Neural crest cell (in vitro differentiated cells): ENCODE results near the gene SRR. TPM values are rescaled to one million over a fixed set of nuclear protein-coding genes. Genes with fewer than 3 reads are reported as not detected.

Experiments used
- DNase-seq: peaks from one replicate; pipeline ENCODE4 v3.0.0; 2021; ENCODE audit warnings: low read depth, mixed read lengths, low spot score
- H3K27ac Mint-ChIP-seq: one replicate; pipeline ENCODE4 v1.8.0; 2021; ENCODE audit warnings: mild to moderate bottlenecking, mixed read lengths; ENCODE audit not compliant: unreplicated experiment
- H3K27me3 Mint-ChIP-seq: 2 replicates; pipeline ENCODE4 v1.8.0; 2021; ENCODE audit warnings: low read depth, mild to moderate bottlenecking, mixed read lengths
- H3K36me3 Mint-ChIP-seq: 2 replicates; pipeline ENCODE4 v1.8.0; 2021; ENCODE audit warnings: low read depth, mild to moderate bottlenecking, mixed read lengths
- H3K4me1 Mint-ChIP-seq: 2 replicates; pipeline ENCODE4 v1.8.0; 2021; ENCODE audit warnings: mixed read lengths
- H3K4me3 Mint-ChIP-seq: one replicate; pipeline ENCODE4 v1.8.0; 2021; ENCODE audit warnings: mild to moderate bottlenecking, mixed read lengths
- H3K9me3 Mint-ChIP-seq: 2 replicates; pipeline ENCODE4 v1.8.0; 2021; ENCODE audit warnings: mixed read lengths
- total RNA-seq: library from RNA; stranded (reverse); gene quantifications from 2 replicates; pipeline ENCODE4 v1.2.1, GENCODE V29; 2021
- TF ChIP-seq, protein P1 (sequence below): fragments of 200-600 bp; sonication (generic); conservative IDR thresholded peaks from 2 replicates; pipeline ENCODE4 v1.5.0; 2021; ENCODE audit warnings: antibody characterized with exemption, mild to moderate bottlenecking

SRR gene
- total RNA-seq, 1 donor from 2014 or later = 35.7 TPM

DNA sequence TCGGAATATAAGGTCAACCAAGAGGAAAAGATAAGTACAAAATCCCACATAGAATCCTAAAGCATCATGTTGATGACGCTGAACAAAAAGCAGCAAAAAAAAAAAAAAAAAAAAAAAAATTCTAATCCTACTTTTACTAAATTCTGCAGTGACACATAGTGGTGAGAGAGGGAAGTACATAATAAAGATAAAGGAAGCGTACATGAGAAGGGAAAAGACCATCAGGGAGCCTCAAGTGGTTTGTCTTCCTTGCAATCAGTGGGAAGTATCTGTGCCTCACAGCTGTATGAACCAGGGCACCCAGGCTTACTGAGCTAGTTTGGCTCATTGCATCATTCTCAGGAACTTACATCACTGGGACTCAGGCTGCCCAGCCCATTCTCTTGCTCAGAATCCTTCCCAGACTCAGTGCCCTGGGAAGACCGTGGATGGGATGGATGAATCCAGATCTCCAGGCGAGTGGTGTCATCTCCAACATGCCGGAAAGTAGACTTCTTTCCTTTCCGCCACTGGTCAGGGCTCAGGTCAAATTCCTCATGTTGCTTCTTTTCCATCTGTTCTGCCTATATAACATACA, 21.4 kb upstream of the SRR start:
- H3K9me3 Mint-ChIP-seq = no peaks in the 10 kb centered on the region

GRCh38 chr17:2283302-2283701, 20.4 kb upstream of the SRR start:
- Mint-ChIP-seq H3K4me3 (no peak overlapping the region), H3K4me1 (no peaks in the 10 kb centered on the region), H3K9me3 (no peaks in the 10 kb centered on the region), H3K36me3 (peaks cover 12% of the 10 kb centered on the region), H3K27me3 (no peaks in the 10 kb centered on the region), H3K27ac (no peak overlapping the region)
- TF ChIP-seq, protein P1, sequence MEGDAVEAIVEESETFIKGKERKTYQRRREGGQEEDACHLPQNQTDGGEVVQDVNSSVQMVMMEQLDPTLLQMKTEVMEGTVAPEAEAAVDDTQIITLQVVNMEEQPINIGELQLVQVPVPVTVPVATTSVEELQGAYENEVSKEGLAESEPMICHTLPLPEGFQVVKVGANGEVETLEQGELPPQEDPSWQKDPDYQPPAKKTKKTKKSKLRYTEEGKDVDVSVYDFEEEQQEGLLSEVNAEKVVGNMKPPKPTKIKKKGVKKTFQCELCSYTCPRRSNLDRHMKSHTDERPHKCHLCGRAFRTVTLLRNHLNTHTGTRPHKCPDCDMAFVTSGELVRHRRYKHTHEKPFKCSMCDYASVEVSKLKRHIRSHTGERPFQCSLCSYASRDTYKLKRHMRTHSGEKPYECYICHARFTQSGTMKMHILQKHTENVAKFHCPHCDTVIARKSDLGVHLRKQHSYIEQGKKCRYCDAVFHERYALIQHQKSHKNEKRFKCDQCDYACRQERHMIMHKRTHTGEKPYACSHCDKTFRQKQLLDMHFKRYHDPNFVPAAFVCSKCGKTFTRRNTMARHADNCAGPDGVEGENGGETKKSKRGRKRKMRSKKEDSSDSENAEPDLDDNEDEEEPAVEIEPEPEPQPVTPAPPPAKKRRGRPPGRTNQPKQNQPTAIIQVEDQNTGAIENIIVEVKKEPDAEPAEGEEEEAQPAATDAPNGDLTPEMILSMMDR = no peak
- DNase-seq = no peak

More for the DNA sequence above, 21.4 kb upstream of the SRR start:
- Mint-ChIP-seq H3K36me3 (peaks cover 9% of the 10 kb centered on the region), H3K4me3 (no peak overlapping the region), H3K27me3 (no peaks in the 10 kb centered on the region), H3K27ac (no peak overlapping the region), H3K4me1 (no peaks in the 10 kb centered on the region)
- no peak for DNase-seq
- TF ChIP-seq, protein P1 = peak; percentile 74

DNA sequence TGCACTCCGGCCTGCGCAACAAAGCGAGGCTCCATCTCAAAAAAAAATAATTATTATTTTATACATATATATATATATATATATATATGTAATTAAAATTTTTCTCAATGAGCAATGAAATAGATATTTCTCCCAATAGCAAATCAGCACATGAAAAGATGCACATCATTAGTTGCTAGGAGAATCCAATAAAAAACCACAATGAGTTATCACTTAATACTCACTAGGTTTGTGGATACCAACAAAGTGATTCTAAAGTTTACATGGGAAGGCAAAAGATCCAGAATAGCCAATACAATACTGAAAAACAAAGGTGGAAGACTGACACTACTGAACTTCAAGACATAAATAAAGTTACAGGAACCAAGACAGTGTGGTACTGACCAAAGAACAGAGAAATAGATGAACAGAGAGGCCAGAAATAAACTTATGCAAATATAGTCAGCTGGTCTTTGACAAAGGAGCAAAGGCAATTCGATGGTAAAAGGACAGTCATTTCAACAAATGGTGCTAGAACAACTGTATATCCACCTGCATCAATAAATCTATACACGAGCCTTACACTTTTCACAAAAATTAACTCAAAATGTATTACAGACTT, 13.8 kb upstream of the SRR start:
- TF ChIP-seq, protein P1 = no peak
- no peaks in the 10 kb centered on the region for H3K27me3 Mint-ChIP-seq
- H3K27ac Mint-ChIP-seq = no peak overlapping the region
- peaks cover 26% of the 10 kb centered on the region for H3K36me3 Mint-ChIP-seq
- no peaks in the 10 kb centered on the region for H3K9me3 Mint-ChIP-seq
- no peak for DNase-seq
- H3K4me1 Mint-ChIP-seq = peaks cover 10% of the 10 kb centered on the region
- H3K4me3 Mint-ChIP-seq = no peak overlapping the region

DNA sequence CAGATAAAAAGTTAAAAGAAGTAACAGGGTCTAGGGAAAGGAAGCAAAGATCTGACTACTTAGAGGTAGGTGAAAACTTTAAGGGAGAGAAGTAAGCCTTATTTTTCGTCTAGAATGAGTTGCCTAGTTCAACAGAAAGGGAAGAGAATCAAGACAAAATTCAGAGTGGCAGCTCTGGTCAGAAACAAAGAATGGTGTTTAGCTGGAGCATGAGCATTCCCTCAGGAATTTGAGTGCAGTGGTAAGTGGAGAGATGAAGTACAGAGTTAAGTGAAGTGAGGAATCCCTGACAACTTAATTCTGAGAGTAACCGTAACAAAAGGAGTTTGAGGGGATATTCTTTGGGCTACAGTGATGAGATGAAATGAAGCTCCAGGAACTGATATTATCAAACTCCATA, 11.7 kb upstream of the SRR start:
- TF ChIP-seq, protein P1 = no peak
- H3K4me1 Mint-ChIP-seq = peaks cover 13% of the 10 kb centered on the region
- H3K27ac Mint-ChIP-seq = no peak overlapping the region
- H3K4me3 Mint-ChIP-seq = no peak overlapping the region
- no peaks in the 10 kb centered on the region for H3K9me3 Mint-ChIP-seq
- H3K27me3 Mint-ChIP-seq = no peaks in the 10 kb centered on the region
- peaks cover 38% of the 10 kb centered on the region for H3K36me3 Mint-ChIP-seq
- no peak for DNase-seq

DNA sequence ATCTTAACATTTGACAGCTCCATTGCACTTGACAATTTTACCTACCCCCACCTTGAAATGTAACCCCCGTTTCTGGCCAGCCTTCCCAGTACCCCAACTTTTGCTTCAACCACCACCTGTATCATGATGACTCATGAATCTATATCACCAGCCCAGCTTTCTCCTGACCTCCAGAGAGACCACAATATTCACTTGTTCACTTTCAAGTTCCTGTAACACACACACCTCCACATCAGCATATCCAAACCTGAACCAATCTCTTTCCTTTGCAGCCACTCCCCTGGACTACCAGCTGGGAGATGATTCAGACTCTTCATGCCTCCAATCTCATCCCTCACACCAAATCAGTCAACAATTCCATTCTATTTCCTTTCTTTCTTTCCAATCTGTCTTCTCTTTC, 8.2 kb upstream of the SRR start:
- Mint-ChIP-seq H3K4me3 (no peak overlapping the region), H3K27me3 (no peaks in the 10 kb centered on the region), H3K27ac (no peak overlapping the region)

More for the DNA sequence above, 8.2 kb upstream of the SRR start:
- peaks cover 46% of the 10 kb centered on the region for H3K36me3 Mint-ChIP-seq
- H3K9me3 Mint-ChIP-seq = no peaks in the 10 kb centered on the region
- TF ChIP-seq, protein P1 = no peak
- DNase-seq = no peak
- H3K4me1 Mint-ChIP-seq = peaks cover 19% of the 10 kb centered on the region
